Measurements from ENCODE around the gene ARNT2. TPM values are rescaled to one million over a fixed set of nuclear protein-coding genes. Genes with fewer than 3 reads are reported as not detected.

The ARNT2 gene
- total RNA-seq, 1 donor from 2014 or later, result 3.6 TPM

DNA sequence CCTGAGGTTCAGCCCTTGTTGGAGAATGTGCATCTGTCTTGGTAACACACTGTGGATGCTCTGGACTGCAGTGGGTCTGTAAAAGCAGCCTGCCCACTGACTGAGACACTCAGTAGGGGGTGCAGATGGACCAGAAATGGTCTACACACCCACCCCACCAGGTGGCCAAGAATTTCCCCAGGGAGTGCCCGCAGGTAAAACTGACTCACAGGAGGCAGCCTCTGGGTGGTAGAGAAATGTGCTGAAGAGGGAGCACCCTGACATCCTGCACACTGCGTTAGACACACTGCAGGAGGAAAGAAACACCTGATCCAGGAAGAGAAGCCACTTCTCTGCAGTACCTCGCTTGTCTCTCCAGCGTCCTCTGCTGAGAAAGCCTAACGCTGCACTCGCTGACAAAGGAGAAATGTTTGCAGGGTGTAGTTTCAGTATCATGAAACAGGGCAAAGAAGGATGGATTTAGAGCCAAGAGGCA is 181.4 kb downstream of the ARNT2 start:
- no peaks in the 10 kb centered on the region for H3K36me3 ChIP-seq
- H3K4me3 ChIP-seq, result no peak overlapping the region
- H3K9me3 ChIP-seq (replicated peaks), result no peaks in the 10 kb centered on the region
- no peak for DNase-seq
- no peaks in the 10 kb centered on the region for H3K4me1 ChIP-seq
- TF ChIP-seq, protein P1, sequence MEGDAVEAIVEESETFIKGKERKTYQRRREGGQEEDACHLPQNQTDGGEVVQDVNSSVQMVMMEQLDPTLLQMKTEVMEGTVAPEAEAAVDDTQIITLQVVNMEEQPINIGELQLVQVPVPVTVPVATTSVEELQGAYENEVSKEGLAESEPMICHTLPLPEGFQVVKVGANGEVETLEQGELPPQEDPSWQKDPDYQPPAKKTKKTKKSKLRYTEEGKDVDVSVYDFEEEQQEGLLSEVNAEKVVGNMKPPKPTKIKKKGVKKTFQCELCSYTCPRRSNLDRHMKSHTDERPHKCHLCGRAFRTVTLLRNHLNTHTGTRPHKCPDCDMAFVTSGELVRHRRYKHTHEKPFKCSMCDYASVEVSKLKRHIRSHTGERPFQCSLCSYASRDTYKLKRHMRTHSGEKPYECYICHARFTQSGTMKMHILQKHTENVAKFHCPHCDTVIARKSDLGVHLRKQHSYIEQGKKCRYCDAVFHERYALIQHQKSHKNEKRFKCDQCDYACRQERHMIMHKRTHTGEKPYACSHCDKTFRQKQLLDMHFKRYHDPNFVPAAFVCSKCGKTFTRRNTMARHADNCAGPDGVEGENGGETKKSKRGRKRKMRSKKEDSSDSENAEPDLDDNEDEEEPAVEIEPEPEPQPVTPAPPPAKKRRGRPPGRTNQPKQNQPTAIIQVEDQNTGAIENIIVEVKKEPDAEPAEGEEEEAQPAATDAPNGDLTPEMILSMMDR (IDR thresholded peaks at IDR 0.05; ENCODE audit: borderline replicate concordance), result no peak
- intact Hi-C loops (cut with micrococcal nuclease), result no loop called here
- H3K27me3 ChIP-seq (ENCODE audit: low read depth), result peaks cover 3% of the 10 kb centered on the region
- H3K27ac ChIP-seq (replicated peaks), result no peak overlapping the region

- intact Hi-C loops (cut with micrococcal nuclease), result no loop called here
- Histone ChIP-seq H3K9me3 (replicated peaks) (no peaks in the 10 kb centered on the region), H3K4me1 (no peaks in the 10 kb centered on the region), H3K36me3 (no peaks in the 10 kb centered on the region), H3K4me3 (no peak overlapping the region), H3K27ac (replicated peaks) (no peak overlapping the region), H3K27me3 (ENCODE audit: low read depth) (peaks cover 3% of the 10 kb centered on the region)
- TF ChIP-seq, protein P1 (IDR thresholded peaks at IDR 0.05; ENCODE audit: borderline replicate concordance), result no peak
- DNase-seq, result no peak
Observed at GRCh38 chr15:80586161-80586560, 182.0 kb downstream of the ARNT2 start.

- TF ChIP-seq, protein P1 (IDR thresholded peaks at IDR 0.05; ENCODE audit: borderline replicate concordance), result no peak
- Histone ChIP-seq H3K36me3 (no peaks in the 10 kb centered on the region), H3K4me1 (no peaks in the 10 kb centered on the region), H3K27ac (replicated peaks) (no peak overlapping the region), H3K27me3 (ENCODE audit: low read depth) (peaks cover 3% of the 10 kb centered on the region), H3K9me3 (replicated peaks) (no peaks in the 10 kb centered on the region), H3K4me3 (no peak overlapping the region)
- DNase-seq, result no peak
- intact Hi-C loops (cut with micrococcal nuclease), result no loop called here
Observed at GRCh38 chr15:80587007-80587406, 182.8 kb downstream of the ARNT2 start.

DNA sequence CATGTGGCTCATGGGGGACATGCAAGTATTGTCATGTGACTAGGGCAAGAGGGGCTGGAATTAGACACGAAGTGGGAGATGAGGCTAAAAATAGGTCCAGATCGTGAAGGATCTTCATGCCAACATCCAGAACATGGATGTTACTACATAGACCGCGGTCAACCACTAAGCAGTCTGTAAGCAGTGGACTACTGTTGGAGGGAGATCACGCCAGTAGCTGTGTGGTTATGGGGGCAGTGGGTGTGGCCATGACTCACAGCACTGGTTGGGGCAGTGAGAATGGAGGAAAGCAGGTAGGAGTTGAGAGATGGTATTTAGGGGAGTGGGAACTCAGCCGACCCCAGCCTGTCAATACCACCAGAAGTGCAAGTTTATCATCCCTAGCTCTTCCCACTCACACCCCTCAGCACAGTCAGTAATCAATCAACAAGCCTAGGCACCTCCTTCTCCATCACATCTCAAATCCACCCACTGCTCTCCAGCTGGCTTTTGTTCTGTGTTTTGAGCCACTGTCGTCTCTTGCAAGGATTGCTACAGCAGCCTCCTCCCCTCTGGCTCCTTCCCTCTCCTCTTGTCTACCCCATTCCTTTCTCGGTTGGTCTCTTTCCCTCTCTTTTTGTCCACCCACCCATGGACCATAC is 183.8 kb downstream of the ARNT2 start:
- H3K4me3 ChIP-seq, result no peak overlapping the region
- peaks cover 2% of the 10 kb centered on the region for H3K27me3 ChIP-seq (ENCODE audit: low read depth)
- H3K27ac ChIP-seq (replicated peaks), result no peak overlapping the region
- no peaks in the 10 kb centered on the region for H3K9me3 ChIP-seq (replicated peaks)
- H3K36me3 ChIP-seq, result no peaks in the 10 kb centered on the region
- intact Hi-C loops (cut with micrococcal nuclease), result no loop called here
- no peak for DNase-seq
- TF ChIP-seq, protein P1 (IDR thresholded peaks at IDR 0.05; ENCODE audit: borderline replicate concordance), result no peak
- no peaks in the 10 kb centered on the region for H3K4me1 ChIP-seq

- TF ChIP-seq, protein P1 (IDR thresholded peaks at IDR 0.05; ENCODE audit: borderline replicate concordance), result no peak
- Histone ChIP-seq H3K4me1 (no peaks in the 10 kb centered on the region), H3K27me3 (ENCODE audit: low read depth) (no peaks in the 10 kb centered on the region), H3K36me3 (no peaks in the 10 kb centered on the region), H3K4me3 (no peak overlapping the region), H3K9me3 (replicated peaks) (no peaks in the 10 kb centered on the region), H3K27ac (replicated peaks) (no peak overlapping the region)
- intact Hi-C loops (cut with micrococcal nuclease), result no loop called here
- DNase-seq, result no peak
Observed at GRCh38 chr15:80588801-80589200, 184.6 kb downstream of the ARNT2 start.

Measured in left ventricle myocardium inferior (tissue), 1 donor.